ENCODE results near the gene MGAT3.

Gene MGAT3

GRCh38 chr22:39500101-39500500 lies 43.3 kb downstream of the MGAT3 start:
- Histone ChIP-seq H3K4me3 (ENCODE audit: control insufficient read depth in 1 of 7, extremely low read depth in 1 of 7, insufficient read depth in 4 of 7, low read depth in 2 of 7, low read length in 6 of 7) (no peak overlapping the region), H3K9me3 (ENCODE audit: control extremely low read depth in 1 of 5, control insufficient read depth in 4 of 5, insufficient read depth in 2 of 5, low read depth in 1 of 5, low read length in 4 of 5) (no peaks in the 10 kb centered on the region), H3K36me3 (ENCODE audit: control insufficient read depth in 4 of 4, insufficient read depth in 4 of 4, low read length in 3 of 4) (peaks cover 2 to 15% (median 10%) of the 10 kb centered on the region in 4 experiments), H3K27me3 (replicated peaks in 2 of 5; ENCODE audit: control insufficient read depth in 4 of 5, insufficient read depth in 5 of 5, low read length in 4 of 5) (no peaks in the 10 kb centered on the region), H3K27ac (ENCODE audit: insufficient read depth in 1 of 2, low read depth in 1 of 2, low read length in 2 of 2, poor library complexity in 1 of 2, severe bottlenecking in 2 of 2) (no peak overlapping the region), H3K4me1 (ENCODE audit: control extremely low read depth in 1 of 4, control insufficient read depth in 4 of 4, insufficient read depth in 4 of 4, low read length in 3 of 4) (peaks cover 12 to 28% (median 26%) of the 10 kb centered on the region in 4 experiments)
- CTCF ChIA-PET = interaction anchor here (0.6 to 13.7 kb wide), 6 partner anchors 10 to 30 kb away, joined by 3 to 254 read pairs (median 8); partner anchors contain the start of gene RPS19BP1
- POLR2A ChIA-PET = no interaction called here
- 98% methylated on average over 4 of the region's 6 CpGs for WGBS (ENCODE audit: insufficient coverage)
- DNase-seq = no peak

GRCh38 chr22:39501644-39502108 lies 44.9 kb downstream of the MGAT3 start:
- H3K27ac ChIP-seq (ENCODE audit: insufficient read depth in 1 of 2, low read depth in 1 of 2, low read length in 2 of 2, poor library complexity in 1 of 2, severe bottlenecking in 2 of 2) = peak overlapping the region in 1 of 2 experiments; percentile 66

DNA sequence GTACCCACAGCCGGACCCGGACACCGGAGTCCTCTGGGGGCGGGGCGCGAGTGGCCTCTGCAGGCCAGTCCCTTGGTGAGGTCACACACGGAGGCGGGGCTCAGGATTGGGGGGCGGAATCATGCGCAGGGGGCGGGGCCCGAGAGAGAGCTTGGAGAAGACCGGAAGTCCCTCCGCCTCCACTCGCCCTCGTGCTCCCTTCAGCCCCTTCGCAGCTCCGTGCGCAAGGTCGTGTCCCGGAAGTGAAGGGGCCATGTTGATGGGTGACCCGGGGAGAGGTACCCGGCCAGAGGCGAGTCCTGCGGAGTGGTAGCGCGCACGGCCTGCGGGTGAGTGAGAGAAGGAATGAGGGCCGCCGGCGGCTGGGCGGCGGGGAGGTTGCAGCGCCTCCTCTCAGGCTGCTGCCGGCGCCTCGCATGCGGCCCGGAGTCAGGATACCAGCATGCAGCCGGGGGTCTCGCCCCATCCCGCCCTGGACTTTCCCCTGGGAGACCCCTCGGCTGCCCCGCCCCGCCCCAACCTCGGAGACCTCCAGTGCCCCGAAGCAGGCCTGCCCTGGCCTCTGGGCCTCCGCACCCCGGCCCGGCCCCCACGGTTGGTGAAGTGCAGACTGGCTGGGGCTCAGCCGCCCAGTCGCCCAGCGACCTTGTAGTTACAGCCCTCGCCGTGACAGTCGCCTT lies 45.4 kb downstream of the MGAT3 start, which contains the start of gene MIEF1:
MIEF1 (plus strand) TSS at position 182 of the 680 bp plus-strand sequence. CDS start 9,005 bp downstream, outside the sequence.
- Histone ChIP-seq H3K4me1 (ENCODE audit: control extremely low read depth in 1 of 4, control insufficient read depth in 4 of 4, insufficient read depth in 4 of 4, low read length in 3 of 4) (peaks cover 12 to 20% (median 17%) of the 10 kb centered on the region in 4 experiments), H3K4me3 (ENCODE audit: control insufficient read depth in 1 of 7, extremely low read depth in 1 of 7, insufficient read depth in 4 of 7, low read depth in 2 of 7, low read length in 6 of 7) (peak within 1 kb of the TSS; percentile 55 to 95 (median 86)), H3K27me3 (replicated peaks in 2 of 5; ENCODE audit: control insufficient read depth in 4 of 5, insufficient read depth in 5 of 5, low read length in 4 of 5) (no peaks in the 10 kb centered on the region), H3K9me3 (ENCODE audit: control extremely low read depth in 1 of 5, control insufficient read depth in 4 of 5, insufficient read depth in 2 of 5, low read depth in 1 of 5, low read length in 4 of 5) (no peaks in the 10 kb centered on the region), H3K36me3 (ENCODE audit: control insufficient read depth in 4 of 4, insufficient read depth in 4 of 4, low read length in 3 of 4) (peaks cover 7 to 35% (median 27%) of the 10 kb centered on the region in 4 experiments), H3K27ac (ENCODE audit: insufficient read depth in 1 of 2, low read depth in 1 of 2, low read length in 2 of 2, poor library complexity in 1 of 2, severe bottlenecking in 2 of 2) (peak within 1 kb of the TSS; percentile 58 to 85)
- ChIA-PET POLR2A (interaction anchor here (0.6 to 1.5 kb wide), 8 partner anchors 12 to 449 kb away, joined by 3 to 12 read pairs (median 3); partner anchors contain the start of genes ATF4 and RPL3), CTCF (interaction anchor here (0.6 to 2.2 kb wide), 13 partner anchors 8 to 533 kb away, joined by 3 to 11 read pairs (median 4); no protein-coding TSS in a partner anchor)
- under 1% methylated on average over 46 of the region's 58 CpGs for WGBS (ENCODE audit: insufficient coverage)
- DNase-seq = peak; percentile 94 to 95 (median 95)

More at GRCh38 chr22:39501644-39502108, 44.9 kb downstream of the MGAT3 start:
- POLR2A ChIA-PET = interaction anchor here (0.6 to 1.5 kb wide), 6 partner anchors 12 to 182 kb away, joined by 3 to 12 read pairs (median 3); partner anchors contain the start of genes ATF4 and RPL3
- CTCF ChIA-PET = interaction anchor here (0.6 to 2.2 kb wide), 14 partner anchors 8 to 534 kb away, joined by 3 to 11 read pairs (median 4); no protein-coding TSS in a partner anchor
- DNase-seq = peak in 1 of 3 donors; percentile 16
- H3K4me3 ChIP-seq (ENCODE audit: control insufficient read depth in 1 of 7, extremely low read depth in 1 of 7, insufficient read depth in 4 of 7, low read depth in 2 of 7, low read length in 6 of 7) = peak overlapping the region; percentile 55 to 95 (median 86)
- peaks cover 12 to 20% (median 18%) of the 10 kb centered on the region in 4 experiments for H3K4me1 ChIP-seq (ENCODE audit: control extremely low read depth in 1 of 4, control insufficient read depth in 4 of 4, insufficient read depth in 4 of 4, low read length in 3 of 4)
- no peaks in the 10 kb centered on the region for H3K27me3 ChIP-seq (replicated peaks in 2 of 5; ENCODE audit: control insufficient read depth in 4 of 5, insufficient read depth in 5 of 5, low read length in 4 of 5)
- no peaks in the 10 kb centered on the region for H3K9me3 ChIP-seq (ENCODE audit: control extremely low read depth in 1 of 5, control insufficient read depth in 4 of 5, insufficient read depth in 2 of 5, low read depth in 1 of 5, low read length in 4 of 5)
- 52% methylated on average over 11 of the region's 13 CpGs for WGBS (ENCODE audit: insufficient coverage)
- H3K36me3 ChIP-seq (ENCODE audit: control insufficient read depth in 4 of 4, insufficient read depth in 4 of 4, low read length in 3 of 4) = peaks cover 6 to 31% (median 23%) of the 10 kb centered on the region in 4 experiments

GRCh38 chr22:39502789-39503409 lies 46.1 kb downstream of the MGAT3 start:
- ChIA-PET CTCF (interaction anchor here (1.1 to 5.6 kb wide), 7 partner anchors 8 to 26 kb away, joined by 3 to 42 read pairs (median 5); no protein-coding TSS in a partner anchor), POLR2A (interaction anchor here (1.2 to 1.5 kb wide), 4 partner anchors 17 to 183 kb away, joined by 3 to 12 read pairs (median 4); partner anchors contain the start of genes ATF4 and RPL3)
- H3K4me3 ChIP-seq (ENCODE audit: control insufficient read depth in 1 of 7, extremely low read depth in 1 of 7, insufficient read depth in 4 of 7, low read depth in 2 of 7, low read length in 6 of 7) = peak overlapping the region; percentile 55 to 95 (median 86)
- WGBS (ENCODE audit: insufficient coverage) = 14% methylated on average over 12 of the region's 18 CpGs
- peaks cover 12 to 20% (median 17%) of the 10 kb centered on the region in 4 experiments for H3K4me1 ChIP-seq (ENCODE audit: control extremely low read depth in 1 of 4, control insufficient read depth in 4 of 4, insufficient read depth in 4 of 4, low read length in 3 of 4)
- no peak for DNase-seq
- H3K27ac ChIP-seq (ENCODE audit: insufficient read depth in 1 of 2, low read depth in 1 of 2, low read length in 2 of 2, poor library complexity in 1 of 2, severe bottlenecking in 2 of 2) = peak overlapping the region; percentile 58 to 85
- peaks cover 7 to 40% (median 29%) of the 10 kb centered on the region in 4 experiments for H3K36me3 ChIP-seq (ENCODE audit: control insufficient read depth in 4 of 4, insufficient read depth in 4 of 4, low read length in 3 of 4)
- no peaks in the 10 kb centered on the region for H3K9me3 ChIP-seq (ENCODE audit: control extremely low read depth in 1 of 5, control insufficient read depth in 4 of 5, insufficient read depth in 2 of 5, low read depth in 1 of 5, low read length in 4 of 5)
- no peaks in the 10 kb centered on the region for H3K27me3 ChIP-seq (replicated peaks in 2 of 5; ENCODE audit: control insufficient read depth in 4 of 5, insufficient read depth in 5 of 5, low read length in 4 of 5)

- POLR2A ChIA-PET = no interaction called here
- peak in 1 of 3 donors; percentile 23 for DNase-seq
- Histone ChIP-seq H3K27ac (ENCODE audit: insufficient read depth in 1 of 2, low read depth in 1 of 2, low read length in 2 of 2, poor library complexity in 1 of 2, severe bottlenecking in 2 of 2) (peak overlapping the region in 1 of 2 experiments; percentile 85), H3K27me3 (replicated peaks in 2 of 5; ENCODE audit: control insufficient read depth in 4 of 5, insufficient read depth in 5 of 5, low read length in 4 of 5) (no peaks in the 10 kb centered on the region), H3K4me3 (ENCODE audit: control insufficient read depth in 1 of 7, extremely low read depth in 1 of 7, insufficient read depth in 4 of 7, low read depth in 2 of 7, low read length in 6 of 7) (peak overlapping the region in 5 of 7 experiments; percentile 80 to 95 (median 86)), H3K4me1 (ENCODE audit: control extremely low read depth in 1 of 4, control insufficient read depth in 4 of 4, insufficient read depth in 4 of 4, low read length in 3 of 4) (peaks cover 12 to 20% (median 17%) of the 10 kb centered on the region in 4 experiments), H3K9me3 (ENCODE audit: control extremely low read depth in 1 of 5, control insufficient read depth in 4 of 5, insufficient read depth in 2 of 5, low read depth in 1 of 5, low read length in 4 of 5) (no peaks in the 10 kb centered on the region), H3K36me3 (ENCODE audit: control insufficient read depth in 4 of 4, insufficient read depth in 4 of 4, low read length in 3 of 4) (peaks cover 7 to 47% (median 36%) of the 10 kb centered on the region in 4 experiments)
- WGBS (ENCODE audit: insufficient coverage) = 100% methylated on average over 2 of the region's 6 CpGs
- CTCF ChIA-PET = interaction anchor here (1.2 to 5.6 kb wide), 4 partner anchors 9 to 25 kb away, joined by 3 to 42 read pairs (median 9); no protein-coding TSS in a partner anchor
Measured at GRCh38 chr22:39503630-39504029, 46.8 kb downstream of the MGAT3 start.

- POLR2A ChIA-PET = no interaction called here
Measured at GRCh38 chr22:39504071-39504470, 47.3 kb downstream of the MGAT3 start.

More at GRCh38 chr22:39504071-39504470, 47.3 kb downstream of the MGAT3 start:
- no peak overlapping the region for H3K27ac ChIP-seq (ENCODE audit: insufficient read depth in 1 of 2, low read depth in 1 of 2, low read length in 2 of 2, poor library complexity in 1 of 2, severe bottlenecking in 2 of 2)
- no peak overlapping the region for H3K4me3 ChIP-seq (ENCODE audit: control insufficient read depth in 1 of 7, extremely low read depth in 1 of 7, insufficient read depth in 4 of 7, low read depth in 2 of 7, low read length in 6 of 7)
- peaks cover 12 to 20% (median 17%) of the 10 kb centered on the region in 4 experiments for H3K4me1 ChIP-seq (ENCODE audit: control extremely low read depth in 1 of 4, control insufficient read depth in 4 of 4, insufficient read depth in 4 of 4, low read length in 3 of 4)
- H3K27me3 ChIP-seq (replicated peaks in 2 of 5; ENCODE audit: control insufficient read depth in 4 of 5, insufficient read depth in 5 of 5, low read length in 4 of 5) = no peaks in the 10 kb centered on the region
- H3K9me3 ChIP-seq (ENCODE audit: control extremely low read depth in 1 of 5, control insufficient read depth in 4 of 5, insufficient read depth in 2 of 5, low read depth in 1 of 5, low read length in 4 of 5) = no peaks in the 10 kb centered on the region
- peaks cover 7 to 51% (median 38%) of the 10 kb centered on the region in 4 experiments for H3K36me3 ChIP-seq (ENCODE audit: control insufficient read depth in 4 of 4, insufficient read depth in 4 of 4, low read length in 3 of 4)
- CTCF ChIA-PET = interaction anchor here (1.4 to 5.6 kb wide), 2 partner anchors 8 to 12 kb away, joined by 7 to 42 read pairs; no protein-coding TSS in a partner anchor
- WGBS (ENCODE audit: insufficient coverage) = 98% methylated on average over 16 of the region's 16 CpGs
- no peak for DNase-seq
